Skeletal muscle satellite cell (primary cell): Measurements from ENCODE around the gene METTL2B.

ENCODE experiments used
- H3K27me3 ChIP-seq: 2 replicates; pipeline ENCODE4 v1.7.0; 2013; ENCODE audit warnings: low read length; ENCODE audit not compliant: control insufficient read depth, insufficient read depth
- H3K36me3 ChIP-seq: 2 replicates; pipeline ENCODE4 v1.7.0; 2013; ENCODE audit warnings: mild to moderate bottlenecking, control low read depth, low read length; ENCODE audit not compliant: insufficient read depth
- H3K4me1 ChIP-seq: 2 replicates; pipeline ENCODE4 v1.7.0; 2013; ENCODE audit warnings: low read length; ENCODE audit not compliant: control insufficient read depth, insufficient read depth
- H3K4me2 ChIP-seq: 2 replicates; pipeline ENCODE4 v1.7.0; 2013; ENCODE audit warnings: mild to moderate bottlenecking, low read length
- H3K4me3 ChIP-seq: 2 replicates; pipeline ENCODE4 v1.7.0; 2013; ENCODE audit warnings: low read length
- H3K9ac ChIP-seq: 2 replicates; pipeline ENCODE4 v1.7.0; 2013; ENCODE audit warnings: mild to moderate bottlenecking, low read depth, low read length, moderate library complexity
- H3K9me3 ChIP-seq: replicated peaks from 2 replicates; pipeline ENCODE4 v1.7.0; 2013; ENCODE audit warnings: mild to moderate bottlenecking, control low read depth, low read length

The METTL2B gene

GRCh38 chr7:128446306-128446705 lies 30.2 kb upstream of the METTL2B start:
- H3K36me3 ChIP-seq: no peaks in the 10 kb centered on the region
- H3K27me3 ChIP-seq: peaks cover under 1% of the 10 kb centered on the region
- no peaks in the 10 kb centered on the region for H3K4me1 ChIP-seq
- H3K9me3 ChIP-seq: no peaks in the 10 kb centered on the region
- H3K9ac ChIP-seq: no peak overlapping the region
- H3K4me3 ChIP-seq: no peak overlapping the region
- H3K4me2 ChIP-seq: no peak overlapping the region

DNA sequence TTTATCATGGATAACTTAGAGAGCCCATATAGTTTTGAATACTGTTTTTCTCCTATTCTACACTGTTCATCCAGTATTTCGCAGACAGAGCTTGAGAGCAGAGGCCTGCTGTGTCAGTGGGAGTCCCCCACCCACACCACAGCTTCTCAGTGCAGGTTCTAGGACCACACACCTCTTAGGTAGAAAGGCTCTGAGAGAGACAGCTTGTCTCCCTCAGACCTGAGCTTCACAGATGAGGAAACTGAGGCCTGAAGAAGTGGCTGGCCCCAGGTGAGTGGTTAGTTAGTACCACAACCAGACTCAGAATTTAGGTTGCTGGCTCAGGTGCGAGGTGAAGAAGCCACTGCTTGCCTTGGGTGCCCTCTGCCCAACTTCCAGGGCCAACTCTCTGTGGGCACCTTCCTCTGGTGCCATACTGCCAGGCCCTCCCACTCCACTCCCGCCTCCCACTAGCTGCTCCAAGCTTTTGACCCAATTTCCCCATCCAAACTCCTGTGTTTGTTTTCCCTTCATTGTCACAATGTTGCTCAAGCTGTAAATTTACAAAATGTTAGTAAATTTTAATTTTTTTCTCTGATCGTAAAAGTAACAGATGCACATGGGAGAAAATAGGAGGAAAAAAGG lies 28.5 kb upstream of the METTL2B start:
- Histone ChIP-seq H3K4me1 (no peaks in the 10 kb centered on the region), H3K4me3 (no peak overlapping the region), H3K36me3 (no peaks in the 10 kb centered on the region), H3K9ac (no peak overlapping the region), H3K4me2 (no peak overlapping the region), H3K9me3 (no peaks in the 10 kb centered on the region), H3K27me3 (peaks cover 12% of the 10 kb centered on the region)

DNA sequence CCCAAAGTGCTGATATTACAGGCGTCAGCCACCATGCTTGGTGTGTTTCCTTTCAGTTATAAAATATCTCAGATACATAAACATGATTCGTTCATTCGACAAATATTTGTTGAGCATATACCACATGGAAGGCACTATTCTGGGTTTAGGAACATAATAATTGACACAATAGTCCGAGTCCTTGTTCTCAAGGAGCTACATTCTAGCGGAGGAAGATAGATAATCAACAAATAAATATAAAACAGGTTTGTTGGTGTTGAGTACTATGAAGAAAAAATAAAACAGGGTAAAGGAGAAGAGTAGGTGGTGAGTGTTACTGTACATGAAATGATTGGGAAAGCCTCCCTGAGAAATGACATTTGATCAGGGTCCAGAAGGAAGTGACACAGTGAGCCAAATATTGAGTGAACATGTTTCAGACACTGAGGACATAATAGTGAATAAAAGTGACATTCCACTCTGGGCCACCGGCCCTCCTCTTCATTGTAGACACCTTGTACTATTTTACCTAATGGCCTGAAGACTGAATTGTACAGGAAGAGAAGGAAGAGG lies 27.7 kb upstream of the METTL2B start:
- H3K9me3 ChIP-seq: no peaks in the 10 kb centered on the region
- H3K36me3 ChIP-seq: no peaks in the 10 kb centered on the region
- H3K4me3 ChIP-seq: no peak overlapping the region
- no peak overlapping the region for H3K4me2 ChIP-seq
- peaks cover 12% of the 10 kb centered on the region for H3K27me3 ChIP-seq
- no peak overlapping the region for H3K9ac ChIP-seq
- peaks cover 2% of the 10 kb centered on the region for H3K4me1 ChIP-seq

DNA sequence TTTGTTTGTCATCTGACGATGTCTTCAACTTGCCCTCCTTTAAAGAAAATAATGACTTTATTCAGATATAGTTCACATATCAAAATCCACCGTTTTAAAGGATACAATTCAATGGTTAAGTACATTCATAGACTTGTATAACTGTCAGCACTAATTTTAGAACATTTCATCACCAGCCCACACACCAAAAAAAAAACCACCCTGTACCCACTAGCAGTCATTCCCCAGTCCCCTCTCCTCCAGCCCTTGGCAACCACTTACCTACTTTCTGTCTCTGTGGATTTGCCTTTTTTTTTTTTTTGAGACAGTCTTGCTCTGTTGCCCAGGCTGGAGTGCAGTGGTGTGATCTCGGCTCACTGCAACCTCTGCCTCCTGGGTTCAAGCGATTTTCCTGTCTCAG lies 26.1 kb upstream of the METTL2B start:
- peaks cover 12% of the 10 kb centered on the region for H3K27me3 ChIP-seq
- peaks cover 18% of the 10 kb centered on the region for H3K4me1 ChIP-seq
- H3K9ac ChIP-seq: no peak overlapping the region
- H3K4me2 ChIP-seq: no peak overlapping the region
- H3K36me3 ChIP-seq: no peaks in the 10 kb centered on the region
- H3K4me3 ChIP-seq: no peak overlapping the region
- no peaks in the 10 kb centered on the region for H3K9me3 ChIP-seq

DNA sequence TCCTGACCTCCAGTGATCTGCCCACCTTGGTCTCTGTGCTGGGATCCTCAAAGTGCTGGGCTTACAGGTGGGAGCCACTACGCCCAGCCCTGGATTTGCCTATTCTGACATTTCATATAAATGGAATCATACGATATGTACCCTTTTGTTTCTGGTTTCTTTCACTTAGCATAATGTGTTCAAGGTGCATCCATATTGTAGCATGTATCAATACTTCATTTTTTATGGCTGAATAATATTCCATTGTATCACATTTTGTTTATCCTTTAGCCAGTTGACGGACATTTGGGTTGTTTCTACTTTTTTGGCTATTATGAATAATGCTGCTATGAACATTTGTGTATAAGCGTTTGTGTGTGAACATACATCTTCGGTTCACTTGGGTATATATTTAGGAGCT lies 25.6 kb upstream of the METTL2B start:
- Histone ChIP-seq H3K4me3 (no peak overlapping the region), H3K4me2 (no peak overlapping the region)

GRCh38 chr7:128452552-128452951 lies 24.0 kb upstream of the METTL2B start:
- peaks cover 12% of the 10 kb centered on the region for H3K27me3 ChIP-seq
- peaks cover 24% of the 10 kb centered on the region for H3K4me1 ChIP-seq
- H3K4me3 ChIP-seq: no peak overlapping the region
- H3K36me3 ChIP-seq: peaks cover 5% of the 10 kb centered on the region
- no peaks in the 10 kb centered on the region for H3K9me3 ChIP-seq
- H3K9ac ChIP-seq: no peak overlapping the region
- no peak overlapping the region for H3K4me2 ChIP-seq

More for the DNA sequence above, 25.6 kb upstream of the METTL2B start:
- Histone ChIP-seq H3K36me3 (no peaks in the 10 kb centered on the region), H3K9me3 (no peaks in the 10 kb centered on the region), H3K4me1 (peaks cover 18% of the 10 kb centered on the region), H3K27me3 (peaks cover 12% of the 10 kb centered on the region), H3K9ac (no peak overlapping the region)

DNA sequence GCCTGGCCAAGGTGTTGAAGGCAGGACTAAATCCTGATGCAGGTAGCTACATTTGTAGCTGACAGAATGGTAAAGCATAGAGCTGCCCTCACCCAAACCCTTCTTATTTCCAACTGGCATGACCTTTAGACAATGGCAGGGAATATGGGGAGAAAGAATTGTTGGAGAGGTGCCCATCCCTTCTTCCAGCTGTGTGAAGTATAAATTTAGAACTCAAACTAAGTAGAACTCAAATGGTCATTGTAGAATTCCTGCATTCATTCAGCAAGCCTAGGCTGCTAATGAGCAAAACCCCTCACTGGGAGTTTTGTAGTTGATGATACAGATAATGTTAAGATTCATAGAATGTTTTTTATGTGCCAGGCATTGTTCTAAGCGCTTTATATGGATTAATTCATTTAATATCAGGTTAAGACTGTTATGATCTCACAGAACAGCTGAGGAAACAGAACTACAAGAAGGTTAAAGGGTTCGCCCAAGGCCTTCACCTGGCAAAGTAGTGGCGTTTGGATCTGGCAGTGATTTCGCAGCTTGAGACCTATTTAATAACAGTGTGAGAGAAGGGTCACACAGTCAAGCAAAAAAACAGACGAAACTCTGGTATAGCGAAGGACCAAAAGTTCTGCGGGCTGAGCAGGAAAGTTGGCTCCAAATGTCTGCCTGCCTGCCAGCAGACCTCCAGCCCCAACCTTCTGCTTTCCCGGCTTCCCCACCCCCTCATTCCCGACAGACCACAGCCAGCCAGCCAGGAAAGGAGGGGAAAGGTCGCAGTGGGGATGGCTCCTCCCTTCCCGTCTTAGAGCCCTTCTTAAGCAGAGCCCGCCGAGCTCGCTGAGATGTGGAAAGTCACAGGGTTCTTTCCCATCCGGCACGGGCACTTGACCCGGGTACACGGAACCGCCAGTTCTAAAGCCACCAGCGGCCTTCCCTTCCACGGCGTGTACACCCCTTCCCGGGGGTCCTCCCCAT lies 22.4 kb upstream of the METTL2B start:
- H3K9ac ChIP-seq: no peak overlapping the region
- H3K4me1 ChIP-seq: peaks cover 29% of the 10 kb centered on the region
- peaks cover 5% of the 10 kb centered on the region for H3K36me3 ChIP-seq
- no peaks in the 10 kb centered on the region for H3K9me3 ChIP-seq
- H3K4me2 ChIP-seq: peak overlapping the region; percentile 89
- peaks cover 12% of the 10 kb centered on the region for H3K27me3 ChIP-seq
- H3K4me3 ChIP-seq: peak overlapping the region; percentile 25

DNA sequence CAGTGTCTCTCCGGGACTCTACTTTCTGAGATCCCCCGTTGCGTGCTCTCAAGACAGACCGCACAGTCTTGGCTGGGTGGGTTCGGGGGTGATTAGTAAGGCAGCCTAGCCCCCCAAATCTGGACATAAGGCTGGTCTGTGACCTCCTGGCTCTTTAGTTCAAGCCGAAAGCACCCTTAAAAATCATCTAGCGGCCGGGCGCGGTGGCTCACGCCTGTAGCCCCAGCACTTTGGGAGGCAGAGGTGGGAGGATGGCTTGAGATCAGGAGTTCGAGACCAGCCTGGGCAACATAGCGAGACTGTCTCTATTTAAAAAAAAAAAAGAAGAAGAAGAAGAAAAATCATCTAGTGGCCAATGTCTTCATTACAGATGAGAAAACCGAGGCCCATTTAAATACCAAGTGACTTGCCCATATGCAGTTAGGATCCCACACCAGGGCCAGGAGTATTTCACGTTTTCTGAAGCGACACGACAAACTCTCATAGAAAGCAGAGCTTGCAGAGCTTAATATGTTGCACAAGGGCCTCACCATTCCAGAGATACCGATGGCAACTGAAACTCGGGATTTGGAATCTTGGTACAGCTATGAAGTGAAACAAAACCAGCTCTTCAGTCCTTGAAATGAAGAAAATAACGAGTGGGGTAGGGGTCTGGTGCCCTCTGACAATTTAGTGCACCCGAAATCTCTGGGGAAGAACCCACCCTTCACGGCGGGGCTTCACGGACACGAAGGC lies 21.6 kb upstream of the METTL2B start:
- H3K27me3 ChIP-seq: peaks cover 12% of the 10 kb centered on the region
- peak overlapping the region; percentile 89 for H3K4me2 ChIP-seq
- H3K9ac ChIP-seq: peak overlapping the region; percentile 85
- peaks cover 5% of the 10 kb centered on the region for H3K36me3 ChIP-seq
- H3K4me1 ChIP-seq: peaks cover 29% of the 10 kb centered on the region
- H3K9me3 ChIP-seq: no peaks in the 10 kb centered on the region
- peak overlapping the region; percentile 90 for H3K4me3 ChIP-seq

DNA sequence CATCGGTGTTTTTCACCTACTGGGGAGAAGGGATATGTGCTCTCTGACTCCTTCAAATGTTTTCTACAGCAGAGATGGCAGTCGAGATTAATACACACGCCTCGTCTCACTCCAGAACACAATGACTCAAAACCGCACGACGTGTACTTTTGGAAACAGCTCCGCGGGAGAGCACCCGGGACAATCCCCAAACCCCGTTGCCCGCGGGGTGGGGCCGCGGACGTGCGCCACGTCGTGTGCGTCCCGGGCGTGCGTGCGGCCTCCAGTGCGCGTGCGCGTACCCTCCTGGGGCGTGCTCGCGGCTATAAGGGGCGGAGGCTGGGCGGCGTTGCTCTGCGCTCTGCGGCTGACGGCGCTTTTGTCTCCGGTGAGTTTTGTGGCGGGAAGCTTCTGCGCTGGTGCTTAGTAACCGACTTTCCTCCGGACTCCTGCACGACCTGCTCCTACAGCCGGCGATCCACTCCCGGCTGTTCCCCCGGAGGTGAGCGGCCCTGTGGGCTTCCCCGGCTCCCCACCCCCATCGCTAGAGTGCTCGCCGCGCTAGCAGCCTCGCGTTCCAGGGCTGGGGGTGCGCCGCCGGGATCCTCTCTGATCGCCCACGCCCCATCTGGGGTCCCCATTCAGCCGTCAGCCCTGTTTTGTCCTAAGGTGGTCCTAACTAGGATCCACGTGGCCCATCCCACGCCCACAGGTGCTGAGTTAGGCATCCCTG lies 20.8 kb upstream of the METTL2B start, which contains the start of gene HILPDA:
Gene HILPDA, plus strand, starts transcription at position 336 of the 712 bp plus-strand sequence. CDS start 1,391 bp downstream, outside the sequence.
- H3K9ac ChIP-seq: peak within 1 kb of the TSS; percentile 85
- H3K9me3 ChIP-seq: no peaks in the 10 kb centered on the region
- H3K4me1 ChIP-seq: peaks cover 29% of the 10 kb centered on the region
- H3K36me3 ChIP-seq: peaks cover 5% of the 10 kb centered on the region
- peak within 1 kb of the TSS; percentile 90 for H3K4me3 ChIP-seq
- H3K4me2 ChIP-seq: peak within 1 kb of the TSS; percentile 89
- peaks cover 12% of the 10 kb centered on the region for H3K27me3 ChIP-seq

DNA sequence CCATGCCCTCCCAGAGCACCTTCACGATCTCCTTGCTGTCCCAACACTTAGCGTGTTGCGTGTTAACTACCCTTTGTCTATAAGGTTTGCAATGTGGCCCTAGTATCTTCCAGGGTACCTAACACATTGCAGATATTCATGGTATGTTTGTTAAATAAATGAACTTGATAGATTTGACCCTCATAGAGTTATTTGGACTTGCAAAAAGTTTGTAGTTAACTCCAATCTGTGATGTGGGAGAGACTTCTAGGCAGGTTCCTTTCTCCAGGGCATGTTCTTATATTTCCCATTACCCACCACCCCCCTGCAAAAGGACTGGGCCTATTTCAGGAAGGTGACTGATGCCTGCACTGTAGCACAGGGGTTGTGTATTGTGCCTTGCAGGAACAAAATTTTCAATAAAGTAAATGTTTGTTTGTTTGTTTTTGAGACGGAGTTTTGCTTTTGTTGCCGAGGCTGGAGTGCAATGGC lies 20.3 kb upstream of the METTL2B start:
- Histone ChIP-seq H3K4me3 (peak overlapping the region; percentile 90), H3K4me1 (peaks cover 29% of the 10 kb centered on the region), H3K4me2 (peak overlapping the region; percentile 89), H3K9ac (peak overlapping the region; percentile 85), H3K9me3 (no peaks in the 10 kb centered on the region), H3K36me3 (peaks cover 5% of the 10 kb centered on the region), H3K27me3 (peaks cover 11% of the 10 kb centered on the region)
